Adipose tissue (tissue), 3 donors: ENCODE measurements around the gene DNAJB6. TPM values are rescaled to one million over a fixed set of nuclear protein-coding genes. Genes with fewer than 3 reads are reported as not detected.

Experiments
- H3K27ac ChIP-seq: one replicate; pipeline ENCODE4 v1.5.1; 2013; ENCODE audit warnings: low read depth, low read length
- WGBS, 3 donors: extraction: QIAGEN DNeasy Blood & Tissue Kit; methylation state at CpG; one replicate each; pipeline ENCODE4 v1.1.7; 2013; 5-methylcytosine and 5-hydroxymethylcytosine counted together
- polyA plus RNA-seq, 3 donors: library from polyadenylated mRNA; stranded (reverse); fragments of 200-250 nt; gene quantifications; one replicate each; pipeline ENCODE4 v1.2.3, GENCODE V29; 2013
- donor health status: healthy with polysubstance abuse.
- donor health status: Bipolar disorder and iron deficiency.
- donor health status: healthy.

The DNAJB6 gene
- polyA plus RNA-seq, 3 donors: 32.2 to 111 (median 88.0) TPM

- WGBS, 3 donors: 84 to 88% (median 86%) methylated on average over 21 of the region's 21 CpGs
- no peak overlapping the region for H3K27ac ChIP-seq
These were observed 66.2 kb downstream of the DNAJB6 start for GRCh38 chr7:157402911-157403534.

- no peak overlapping the region for H3K27ac ChIP-seq
- WGBS, 3 donors: 74 to 97% (median 75%) methylated on average over 12 of the region's 12 CpGs
These were observed 67.0 kb downstream of the DNAJB6 start for GRCh38 chr7:157403646-157404401.

- 47 to 64% (median 51%) methylated on average over 15 of the region's 15 CpGs for WGBS, 3 donors
- no peak overlapping the region for H3K27ac ChIP-seq
These were observed 68.2 kb downstream of the DNAJB6 start for GRCh38 chr7:157404845-157405481.

- WGBS, 3 donors: 88 to 94% (median 94%) methylated on average over 13 of the region's 13 CpGs
- no peak overlapping the region for H3K27ac ChIP-seq
These were observed 68.7 kb downstream of the DNAJB6 start for GRCh38 chr7:157405501-157405900.

GRCh38 chr7:157405914-157406810 is 69.4 kb downstream of the DNAJB6 start:
- 90 to 91% (median 91%) methylated on average over 32 of the region's 32 CpGs for WGBS, 3 donors
- no peak overlapping the region for H3K27ac ChIP-seq

GRCh38 chr7:157406971-157407370 is 70.2 kb downstream of the DNAJB6 start:
- H3K27ac ChIP-seq: no peak overlapping the region
- WGBS, 3 donors: 96 to 98% (median 98%) methylated on average over 22 of the region's 22 CpGs

- 86 to 94% (median 89%) methylated on average over 30 of the region's 30 CpGs for WGBS, 3 donors
- H3K27ac ChIP-seq: no peak overlapping the region
These were observed 70.9 kb downstream of the DNAJB6 start for GRCh38 chr7:157407512-157408257.

- WGBS, 3 donors: 90 to 92% (median 91%) methylated on average over 29 of the region's 29 CpGs
- no peak overlapping the region for H3K27ac ChIP-seq
These were observed 71.7 kb downstream of the DNAJB6 start for GRCh38 chr7:157408258-157409101.

- 87 to 93% (median 93%) methylated on average over 27 to 28 of the region's 28 CpGs for WGBS, 3 donors
These were observed 72.4 kb downstream of the DNAJB6 start for GRCh38 chr7:157409149-157409752.

GRCh38 chr7:157409753-157410727 is 73.2 kb downstream of the DNAJB6 start:
- no peak overlapping the region for H3K27ac ChIP-seq
- WGBS, 3 donors: 97 to 98% (median 97%) methylated on average over 68 to 78 of the region's 78 CpGs

More at GRCh38 chr7:157409149-157409752, 72.4 kb downstream of the DNAJB6 start:
- no peak overlapping the region for H3K27ac ChIP-seq

GRCh38 chr7:157410831-157411556 is 74.2 kb downstream of the DNAJB6 start:
- no peak overlapping the region for H3K27ac ChIP-seq
- WGBS, 3 donors: 94 to 96% (median 95%) methylated on average over 33 of the region's 33 CpGs

- no peak overlapping the region for H3K27ac ChIP-seq
- 82 to 85% (median 85%) methylated on average over 19 of the region's 19 CpGs for WGBS, 3 donors
These were observed 74.8 kb downstream of the DNAJB6 start for GRCh38 chr7:157411580-157411979.

GRCh38 chr7:157412021-157412443 is 75.2 kb downstream of the DNAJB6 start:
- 87 to 95% (median 90%) methylated on average over 11 of the region's 11 CpGs for WGBS, 3 donors
- no peak overlapping the region for H3K27ac ChIP-seq

- no peak overlapping the region for H3K27ac ChIP-seq
- 90 to 93% (median 91%) methylated on average over 26 of the region's 26 CpGs for WGBS, 3 donors
These were observed 75.8 kb downstream of the DNAJB6 start for GRCh38 chr7:157412491-157413180.
